OCI-LY7 (cell line): Measurements from ENCODE around the gene PIGL. TPM values are rescaled to one million over a fixed set of nuclear protein-coding genes. Genes with fewer than 3 reads are reported as not detected.

Experiments
- BruUV-seq: library from RNA; stranded (reverse); fragments of 400-500 nt; replicated peaks from 2 replicates; lab custom pipeline; 2021; lab: Mats Ljungman, UMichigan
- CTCF ChIA-PET: fragments of 300-600 bp; sonication (Branson Sonifier 250); formaldehyde crosslinking; loops from one replicate; lab custom pipeline; 2022; ENCODE audit warnings: antibody characterized with exemption; ENCODE audit not compliant: unreplicated experiment; lab: Charles Lee
- POLR2A ChIA-PET: fragments of 300-600 bp; sonication (Branson Sonifier 250); formaldehyde crosslinking; loops from one replicate; lab custom pipeline; 2022; ENCODE audit warnings: antibody characterized with exemption; lab: Charles Lee
- DNase-seq: peaks from one replicate; pipeline ENCODE4 v3.0.0-alpha.2; 2015; ENCODE audit warnings: low spot score
- H2AFZ ChIP-seq: fragments of 200-600 bp; sonication (generic), shearing (Covaris generic); 2 replicates; pipeline ENCODE4 v1.6.1; 2014; ENCODE audit warnings: mild to moderate bottlenecking, antibody characterized with exemption, low read length, moderate library complexity
- H3K27ac ChIP-seq: fragments of 200-600 bp; sonication (generic); 2 replicates; pipeline ENCODE4 v1.5.1; 2014; ENCODE audit warnings: mixed run types, low read depth, mild to moderate bottlenecking, moderate library complexity, low read length, inconsistent platforms; ENCODE audit not compliant: poor library complexity, severe bottlenecking
- H3K36me3 ChIP-seq: fragments of 200-600 bp; sonication (generic); 2 replicates; pipeline ENCODE4 v1.6.1; 2014; ENCODE audit warnings: mild to moderate bottlenecking, antibody characterized with exemption, low read length, moderate library complexity, mixed read lengths; ENCODE audit not compliant: insufficient read depth
- H3K4me1 ChIP-seq: fragments of 200-600 bp; sonication (generic); 2 replicates; pipeline ENCODE4 v1.5.1; 2014; ENCODE audit warnings: mild to moderate bottlenecking, low read length; ENCODE audit not compliant: insufficient read depth, poor library complexity, severe bottlenecking
- H3K4me2 ChIP-seq: fragments of 200-600 bp; sonication (generic); 2 replicates; pipeline ENCODE4 v1.6.1; 2014; ENCODE audit warnings: mild to moderate bottlenecking, low read length
- H3K4me3 ChIP-seq: fragments of 200-600 bp; sonication (generic); 2 replicates; pipeline ENCODE4 v1.5.1; 2014; ENCODE audit warnings: mild to moderate bottlenecking, low read depth, low read length; ENCODE audit not compliant: poor library complexity, severe bottlenecking
- H3K79me2 ChIP-seq: fragments of 200-600 bp; sonication (generic); 2 replicates; pipeline ENCODE4 v1.6.1; 2016; ENCODE audit warnings: low read depth, mild to moderate bottlenecking, low read length, moderate library complexity, mixed read lengths; ENCODE audit not compliant: insufficient read depth
- H3K9me2 ChIP-seq: fragments of 200-600 bp; sonication (generic); 2 replicates; pipeline ENCODE4 v1.6.1; 2016; ENCODE audit warnings: mild to moderate bottlenecking, low read length, mixed read lengths; ENCODE audit not compliant: insufficient read depth
- H3K9me3 ChIP-seq: fragments of 200-600 bp; sonication (generic); 2 replicates; pipeline ENCODE4 v1.6.1; 2014; ENCODE audit warnings: mild to moderate bottlenecking, mixed run types, low read length, mixed read lengths
- H4K20me1 ChIP-seq: fragments of 200-600 bp; sonication (generic); 2 replicates; pipeline ENCODE4 v1.6.1; 2014; ENCODE audit warnings: mild to moderate bottlenecking, antibody characterized with exemption, low read length, moderate library complexity, mixed read lengths; ENCODE audit not compliant: insufficient read depth
- CTCF ChIP-seq: fragments of 200-600 bp; sonication (generic); conservative IDR thresholded peaks from 2 replicates; pipeline ENCODE4 v1.5.1; 2014; ENCODE audit warnings: mild to moderate bottlenecking, antibody characterized with exemption, low read length, moderate library complexity, mixed read lengths
- EZH2phosphoT487 ChIP-seq: fragments of 200-600 bp; sonication (generic); IDR thresholded peaks from 2 replicates; pipeline ENCODE4 v1.6.1; 2018; ENCODE audit warnings: low read depth, borderline replicate concordance, mild to moderate bottlenecking, mixed run types, antibody characterized with exemption, low read length, moderate library complexity, mixed read lengths
- intact Hi-C: fragments of 100-400 bp; cut with micrococcal nuclease; formaldehyde crosslinking; loops from one replicate; pipeline ENCODE4 v1.10.0; 2022; ENCODE audit not compliant: unreplicated experiment
- total RNA-seq, 2 experiments: library from RNA; depleted of rRNA in 1 of 2; stranded (reverse); fragments of >200 nt in 1 of 2; shearing (Covaris generic) in 1 of 2; gene quantifications; 2 replicates each; pipeline ENCODE4 v1.2.3, GENCODE V29; 2014 to 2022

Gene PIGL
- total RNA-seq, 2 experiments from 2014 or later = 39.4 to 43.6 TPM

GRCh38 chr17:16255481-16255921, 38.5 kb downstream of the PIGL start:
- no peaks in the 10 kb centered on the region for H3K9me2 ChIP-seq
- H3K9me3 ChIP-seq = peaks cover 12% of the 10 kb centered on the region
- no peak overlapping the region for H3K4me2 ChIP-seq
- H3K4me1 ChIP-seq = no peaks in the 10 kb centered on the region
- no peak overlapping the region for H2AFZ ChIP-seq
- no peak for TF ChIP-seq CTCF
- TF ChIP-seq EZH2phosphoT487 = no peak
- ChIA-PET CTCF (no interaction called here), POLR2A (no interaction called here)
- no peak overlapping the region for H3K4me3 ChIP-seq
- no peak overlapping the region for H3K27ac ChIP-seq
- H3K79me2 ChIP-seq = no peaks in the 10 kb centered on the region
- DNase-seq = no peak
- TSS peak; percentile 28 for BruUV-seq
- no peaks in the 10 kb centered on the region for H4K20me1 ChIP-seq
- peaks cover 18% of the 10 kb centered on the region for H3K36me3 ChIP-seq
- intact Hi-C loops = no loop called here

- CTCF ChIA-PET = no interaction called here
- Histone ChIP-seq H3K9me3 (peaks cover 17% of the 10 kb centered on the region), H2AFZ (no peak overlapping the region), H3K9me2 (no peaks in the 10 kb centered on the region), H3K27ac (no peak overlapping the region), H4K20me1 (no peaks in the 10 kb centered on the region), H3K4me1 (no peaks in the 10 kb centered on the region), H3K79me2 (no peaks in the 10 kb centered on the region), H3K4me2 (no peak overlapping the region), H3K4me3 (no peak overlapping the region), H3K36me3 (peaks cover 20% of the 10 kb centered on the region)
- POLR2A ChIA-PET = interaction anchor here (0.6 to 0.8 kb wide), 2 partner anchors 42 to 179 kb away, joined by 3 to 4 read pairs; no protein-coding TSS in a partner anchor
- no TSS peak for BruUV-seq
- intact Hi-C loops = no loop called here
- no peak for TF ChIP-seq CTCF
- TF ChIP-seq EZH2phosphoT487 = no peak
- no peak for DNase-seq
Observed at GRCh38 chr17:16258901-16259300, 41.9 kb downstream of the PIGL start.

- H3K4me3 ChIP-seq = no peak overlapping the region
- peaks cover 20% of the 10 kb centered on the region for H3K36me3 ChIP-seq
- H3K9me2 ChIP-seq = no peaks in the 10 kb centered on the region
- H4K20me1 ChIP-seq = no peaks in the 10 kb centered on the region
- no peaks in the 10 kb centered on the region for H3K4me1 ChIP-seq
- H2AFZ ChIP-seq = no peak overlapping the region
- no peak for TF ChIP-seq CTCF
- TF ChIP-seq EZH2phosphoT487 = no peak
- peaks cover 17% of the 10 kb centered on the region for H3K9me3 ChIP-seq
- no peaks in the 10 kb centered on the region for H3K79me2 ChIP-seq
- BruUV-seq = no TSS peak
- H3K4me2 ChIP-seq = no peak overlapping the region
- ChIA-PET POLR2A (no interaction called here), CTCF (no interaction called here)
- intact Hi-C loops = no loop called here
- DNase-seq = no peak
- H3K27ac ChIP-seq = no peak overlapping the region
Observed at GRCh38 chr17:16259926-16260325, 42.9 kb downstream of the PIGL start.
